ENCODE data around the gene RAB36. TPM values are rescaled to one million over a fixed set of nuclear protein-coding genes. Genes with fewer than 3 reads are reported as not detected.

RAB36 gene
- total RNA-seq, 1 donor from 2014 or later = 1.8 TPM

- intact Hi-C loops (cut with DNase I) = loop anchor here (2.0 kb wide), 1 partner anchor 44 kb away; no protein-coding TSS in a partner anchor
- no peaks in the 10 kb centered on the region for H3K9me3 ChIP-seq
- no peak for TF ChIP-seq CTCF (IDR thresholded peaks at IDR 0.05)
- peak overlapping the region; percentile 73 to 80 for H3K27ac ChIP-seq
- H3K27me3 ChIP-seq = no peaks in the 10 kb centered on the region
- DNase-seq (ENCODE audit: low spot score in 2 of 2) = no peak
- no peaks in the 10 kb centered on the region for H3K36me3 ChIP-seq
- peaks cover 24 to 48% of the 10 kb centered on the region in 2 donors for H3K4me1 ChIP-seq
- H3K4me3 ChIP-seq = no peak overlapping the region
Measured at GRCh38 chr22:23200898-23201297, 55.6 kb downstream of the RAB36 start.

- DNase-seq (ENCODE audit: low spot score in 2 of 2) = no peak
Measured at GRCh38 chr22:23202812-23203451, 57.7 kb downstream of the RAB36 start.

GRCh38 chr22:23203452-23204124 is 58.3 kb downstream of the RAB36 start:
- no peak overlapping the region for H3K4me3 ChIP-seq
- TF ChIP-seq CTCF (IDR thresholded peaks at IDR 0.05) = no peak

More at GRCh38 chr22:23202812-23203451, 57.7 kb downstream of the RAB36 start:
- peaks cover 25 to 53% of the 10 kb centered on the region in 2 donors for H3K4me1 ChIP-seq
- no peaks in the 10 kb centered on the region for H3K27me3 ChIP-seq
- H3K4me3 ChIP-seq = no peak overlapping the region
- no peaks in the 10 kb centered on the region for H3K36me3 ChIP-seq
- intact Hi-C loops (cut with DNase I) = no loop called here
- peak overlapping the region; percentile 75 to 79 for H3K27ac ChIP-seq
- no peak for TF ChIP-seq CTCF (IDR thresholded peaks at IDR 0.05)
- H3K9me3 ChIP-seq = no peaks in the 10 kb centered on the region

GRCh38 chr22:23204125-23204488 is 58.8 kb downstream of the RAB36 start:
- H3K4me1 ChIP-seq = peaks cover 25 to 48% of the 10 kb centered on the region in 2 donors
- H3K36me3 ChIP-seq = no peaks in the 10 kb centered on the region
- H3K9me3 ChIP-seq = no peaks in the 10 kb centered on the region
- H3K4me3 ChIP-seq = no peak overlapping the region
- no peaks in the 10 kb centered on the region for H3K27me3 ChIP-seq
- no peak for TF ChIP-seq CTCF (IDR thresholded peaks at IDR 0.05)
- peak overlapping the region; percentile 75 to 79 for H3K27ac ChIP-seq
- DNase-seq (ENCODE audit: low spot score in 2 of 2) = peak in 1 of 2 donors; percentile 88
- intact Hi-C loops (cut with DNase I) = loop anchor here (1.0 to 2.0 kb wide), 3 partner anchors 22 to 53 kb away; partner anchors contain the start of gene BCR

More at GRCh38 chr22:23203452-23204124, 58.3 kb downstream of the RAB36 start:
- DNase-seq (ENCODE audit: low spot score in 2 of 2) = no peak
- peaks cover 25 to 48% of the 10 kb centered on the region in 2 donors for H3K4me1 ChIP-seq
- H3K27ac ChIP-seq = peak overlapping the region; percentile 75 to 79
- H3K9me3 ChIP-seq = no peaks in the 10 kb centered on the region
- intact Hi-C loops (cut with DNase I) = loop anchor here (1.0 to 2.0 kb wide), 3 partner anchors 23 to 53 kb away; partner anchors contain the start of gene BCR
- no peaks in the 10 kb centered on the region for H3K27me3 ChIP-seq
- H3K36me3 ChIP-seq = no peaks in the 10 kb centered on the region

GRCh38 chr22:23204541-23205157 is 59.4 kb downstream of the RAB36 start:
- intact Hi-C loops (cut with DNase I) = loop anchor here (1.0 to 2.0 kb wide), 4 partner anchors 11 to 52 kb away; partner anchors contain the start of gene BCR
- Histone ChIP-seq H3K36me3 (no peaks in the 10 kb centered on the region), H3K4me3 (peak overlapping the region in 1 of 2 donors; percentile 1), H3K27me3 (no peaks in the 10 kb centered on the region), H3K9me3 (no peaks in the 10 kb centered on the region), H3K4me1 (peaks cover 25 to 46% of the 10 kb centered on the region in 2 donors), H3K27ac (peak overlapping the region; percentile 75 to 79)
- DNase-seq (ENCODE audit: low spot score in 2 of 2) = peak in 1 of 2 donors; percentile 82
- TF ChIP-seq CTCF (IDR thresholded peaks at IDR 0.05) = no peak
